SK-N-SH (cell line): Measurements from ENCODE around the gene MRPL1. TPM values are rescaled to one million over a fixed set of nuclear protein-coding genes. Genes with fewer than 3 reads are reported as not detected.

ENCODE experiments used
- CTCF ChIA-PET: fragments of 300-600, 350-600 bp; formaldehyde crosslinking; extraction: SDS; loops from one replicate; lab custom pipeline; 2021; lab: Yijun Ruan, JAX
- POLR2A ChIA-PET: fragments of 350-600 bp; sonication (Branson Sonifier 250); formaldehyde crosslinking; extraction: SDS; loops from one replicate; lab custom pipeline; 2020; ENCODE audit warnings: antibody characterized with exemption, inconsistent platforms; lab: Yijun Ruan, JAX
- DNase-seq: peaks from one replicate; pipeline ENCODE4 v3.0.0; 2012
- H2AFZ ChIP-seq: fragments of 200-600 bp; sonication (generic); 2 replicates; pipeline ENCODE4 v1.8.1; 2016; ENCODE audit warnings: antibody characterized with exemption, mild to moderate bottlenecking, low read depth
- H3F3A ChIP-seq: fragments of 200-600 bp; sonication (generic); replicated peaks from 2 replicates; pipeline ENCODE3; 2016; ENCODE audit warnings: antibody characterized with exemption, mild to moderate bottlenecking; ENCODE audit not compliant: insufficient read depth
- H3K27ac ChIP-seq, 2 experiments: fragments of 200-500 bp in 1 of 2; fragments of 200-600 bp in 1 of 2; sonication (Bioruptor generic) in 1 of 2; sonication (generic), shearing (Covaris generic) in 1 of 2; 2 replicates each; pipeline versions ENCODE4 v1.5.1 to v1.6.1; 2014 to 2016; ENCODE audit warnings: low read depth in 2 of 2, inconsistent platforms in 1 of 2, low read length in 1 of 2, mild to moderate bottlenecking in 1 of 2, mixed read lengths in 1 of 2
- H3K27me3 ChIP-seq: fragments of 200-600 bp; sonication (generic), shearing (Covaris generic); 2 replicates; pipeline ENCODE4 v1.6.1; 2016; ENCODE audit warnings: mixed run types; ENCODE audit not compliant: insufficient read depth
- H3K36me3 ChIP-seq, 2 experiments: fragments of 200-500 bp in 1 of 2; fragments of 200-600 bp in 1 of 2; sonication (Bioruptor generic) in 1 of 2; sonication (generic) in 1 of 2; replicated peaks in 1 of 2; 2 replicates each; pipeline versions ENCODE3 to v1.5.1; 2014 to 2016; ENCODE audit warnings: low read length in 1 of 2, mild to moderate bottlenecking in 1 of 2; ENCODE audit not compliant: insufficient read depth in 2 of 2, control insufficient read depth in 1 of 2
- H3K4me1 ChIP-seq, 2 experiments: fragments of 200-500 bp in 1 of 2; fragments of 200-600 bp in 1 of 2; sonication (Bioruptor generic) in 1 of 2; sonication (generic), shearing (Covaris generic) in 1 of 2; 2 replicates each; pipeline versions ENCODE4 v1.5.1 to v1.6.1; 2014 to 2016; ENCODE audit warnings: low read depth in 1 of 2, low read length in 1 of 2, mixed run types in 1 of 2; ENCODE audit not compliant: insufficient read depth in 2 of 2, control insufficient read depth in 1 of 2
- H3K4me2 ChIP-seq: fragments of 200-600 bp; sonication (generic), shearing (Covaris generic); 2 replicates; pipeline ENCODE4 v1.6.1; 2017; ENCODE audit warnings: mixed run types
- H3K4me3 ChIP-seq, 2 experiments: fragments of 200-500 bp in 1 of 2; fragments of 200-600 bp in 1 of 2; sonication (Bioruptor generic) in 1 of 2; sonication (generic), shearing (Covaris generic) in 1 of 2; 2 replicates each; pipeline versions ENCODE4 v1.5.1 to v1.8.1; 2014 to 2016; ENCODE audit warnings: low read depth in 2 of 2, inconsistent platforms in 1 of 2, low read length in 1 of 2, mild to moderate bottlenecking in 1 of 2, mixed read lengths in 1 of 2, moderate library complexity in 1 of 2
- H3K79me2 ChIP-seq: fragments of 200-600 bp; sonication (generic); 2 replicates; pipeline ENCODE4 v1.8.1; 2017; ENCODE audit warnings: mild to moderate bottlenecking; ENCODE audit not compliant: insufficient read depth
- H3K9ac ChIP-seq: fragments of 200-600 bp; sonication (generic); 2 replicates; pipeline ENCODE4 v1.6.1; 2017; ENCODE audit warnings: mixed run types
- H3K9me2 ChIP-seq: fragments of 200-600 bp; sonication (generic); 2 replicates; pipeline ENCODE4 v1.6.1; 2017; ENCODE audit warnings: mixed run types
- H3K9me3 ChIP-seq: fragments of 200-600 bp; sonication (generic); 2 replicates; pipeline ENCODE4 v1.6.1; 2017; ENCODE audit warnings: mixed run types, mild to moderate bottlenecking, moderate library complexity
- H4K20me1 ChIP-seq: fragments of 200-600 bp; sonication (generic); 2 replicates; pipeline ENCODE4 v1.6.1; 2017; ENCODE audit warnings: mild to moderate bottlenecking, mixed run types; ENCODE audit not compliant: insufficient read depth
- EP300 ChIP-seq, 2 experiments: IDR thresholded peaks; 2 replicates each; pipeline versions ENCODE4 v1.4.0 to v1.6.1; 2012; ENCODE audit warnings: borderline replicate concordance in 1 of 2, low read depth in 1 of 2, low read length in 1 of 2
- EZH2phosphoT487 ChIP-seq: fragments of 200-600 bp; sonication (generic); IDR thresholded peaks from 2 replicates; pipeline ENCODE4 v1.6.1; 2017; ENCODE audit warnings: low read depth, mixed run types, mild to moderate bottlenecking, antibody characterized with exemption, moderate library complexity, borderline replicate concordance
- FOSL2 ChIP-seq: IDR thresholded peaks from 2 replicates; pipeline ENCODE4 v1.4.0; 2012; ENCODE audit warnings: low read depth, mild to moderate bottlenecking, moderate library complexity, borderline replicate concordance
- FOXM1 ChIP-seq: IDR thresholded peaks from 2 replicates; pipeline ENCODE4 v1.4.0; 2012; ENCODE audit warnings: low read depth, mild to moderate bottlenecking
- JUND ChIP-seq: IDR thresholded peaks from 2 replicates; pipeline ENCODE4 v1.4.0; 2012
- MAX ChIP-seq: IDR thresholded peaks from 2 replicates; pipeline ENCODE4 v1.4.0; 2012; ENCODE audit warnings: low read depth
- MEF2A ChIP-seq: IDR thresholded peaks from 2 replicates; pipeline ENCODE4 v1.4.0; 2012; ENCODE audit warnings: low read depth, borderline replicate concordance
- MXI1 ChIP-seq: IDR thresholded peaks from 2 replicates; pipeline ENCODE4 v1.6.1; 2012; ENCODE audit warnings: mild to moderate bottlenecking, low read depth, low read length, improper control_type of control experiment
- RFX5 ChIP-seq: IDR thresholded peaks from 2 replicates; pipeline ENCODE4 v1.6.1; 2012; ENCODE audit warnings: mild to moderate bottlenecking, improper control_type of control experiment, low read length
- SMC3 ChIP-seq: IDR thresholded peaks from 2 replicates; pipeline ENCODE4 v1.6.1; 2012; ENCODE audit warnings: low read depth, low read length, improper control_type of control experiment
- TCF12 ChIP-seq: IDR thresholded peaks from 2 replicates; pipeline ENCODE4 v1.4.0; 2012
- TEAD4 ChIP-seq: IDR thresholded peaks from 2 replicates; pipeline ENCODE4 v1.4.0; 2012; ENCODE audit warnings: mild to moderate bottlenecking, borderline replicate concordance; ENCODE audit not compliant: insufficient read depth
- USF1 ChIP-seq: IDR thresholded peaks from 2 replicates; pipeline ENCODE4 v1.4.0; 2012; ENCODE audit warnings: low read depth, borderline replicate concordance
- USF2 ChIP-seq: fragments of 150-350 bp; IDR thresholded peaks from 2 replicates; pipeline ENCODE4 v1.6.1; 2017; ENCODE audit warnings: antibody characterized with exemption, low read length, low read depth, borderline replicate concordance
- WGBS: methylation state at CpG from one replicate; pipeline ENCODE4 v1.1.6; 2017; ENCODE audit warnings: low lambda C conversion rate; 5-methylcytosine and 5-hydroxymethylcytosine counted together
- polyA plus RNA-seq, 3 experiments: library from polyadenylated mRNA; depleted of rRNA; stranded (reverse); fragments of >200 nt; gene quantifications; 2 replicates each; pipeline ENCODE4 v1.2.3, GENCODE V29; 2012

The MRPL1 gene
- polyA plus RNA-seq, 1 of the 3 experiments (the other 2 are of a cell fraction) = 11.0 TPM

- TF ChIP-seq RFX5 = no peak
- TF ChIP-seq JUND = no peak
- TF ChIP-seq TCF12 = no peak; the same call in 1 of the 2 replicates
- no peak for TF ChIP-seq EP300 (IDR thresholded peaks at IDR 0.05; ENCODE audit: borderline replicate concordance in 1 of 2, low read depth in 1 of 2, low read length in 1 of 2)
- TF ChIP-seq FOSL2 = no peak
- no peak for TF ChIP-seq SMC3
- TF ChIP-seq USF2 = no peak
- peak; percentile 8; the same call in 1 of the 2 replicates for TF ChIP-seq MAX
- peak; percentile 47; the same call in 1 of the 2 replicates for TF ChIP-seq MXI1
- TF ChIP-seq FOXM1 = no peak
- no peak for TF ChIP-seq TEAD4
Observed at GRCh38 chr4:77819843-77820648, 42.6 kb upstream of the MRPL1 start (continued).

- CTCF ChIA-PET = interaction anchor here (1.0 to 2.1 kb wide), 3 partner anchors 9 to 220 kb away, joined by 3 to 11 read pairs (median 5); partner anchors contain the start of gene MRPL1
- Histone ChIP-seq H3K27me3 (no peaks in the 10 kb centered on the region), H3K4me3 (peak overlapping the region; percentile 95 to 97), H3K27ac (peak overlapping the region; percentile 69 to 96), H3K9me3 (no peaks in the 10 kb centered on the region; the same call in 1 of the 2 replicates), H4K20me1 (peaks cover 7% of the 10 kb centered on the region; the same call in 1 of the 2 replicates), H2AFZ (peak overlapping the region; percentile 79), H3K4me1 (peaks cover 0 to 12% of the 10 kb centered on the region in 2 experiments; a peak in 2 of 4 replicates), H3K4me2 (peak overlapping the region; percentile 96), H3K9me2 (no peaks in the 10 kb centered on the region), H3K9ac (peak overlapping the region; percentile 72), H3K79me2 (peaks cover 23% of the 10 kb centered on the region), H3F3A (peaks cover 13% of the 10 kb centered on the region), H3K36me3 (no peaks in the 10 kb centered on the region)
- WGBS = 27% methylated on average over 14 of the region's 14 CpGs
- POLR2A ChIA-PET = interaction anchor here (1.0 to 1.9 kb wide), 3 partner anchors 7 to 956 kb away, joined by 3 to 6 read pairs (median 3); partner anchors contain the start of genes BMP2K and MRPL1
- DNase-seq = peak; percentile 15
- TF ChIP-seq JUND = no peak
- no peak for TF ChIP-seq EZH2phosphoT487
- no peak for TF ChIP-seq USF1
- TF ChIP-seq FOSL2 = no peak
- no peak for TF ChIP-seq FOXM1
- TF ChIP-seq MEF2A = no peak
Observed at GRCh38 chr4:77820649-77821561, 41.7 kb upstream of the MRPL1 start.
